Right lung (tissue), 5 donors: Measurements from ENCODE around the gene ETV5. TPM values are rescaled to one million over a fixed set of nuclear protein-coding genes. Genes with fewer than 3 reads are reported as not detected.
A peak's percentile ranks its signal among the peaks of the same experiment; 100 is the strongest.
"Not testable (repeated sequence)": the region's sequence is repeated elsewhere in the genome, so short reads cannot be mapped to it uniquely, and the experiment has no call there.

Experiments used
- DNase-seq, 2 donors: peaks; one replicate each; pipeline ENCODE4 v3.0.0-alpha.2; 2013
- polyA plus RNA-seq, 5 donors: library from polyadenylated mRNA; unstranded; fragments of 120-200 nt; gene quantifications; one replicate each; pipeline versions ENCODE4 v1.2.1 to v1.2.3, GENCODE V29; 2013; ENCODE audit warnings: inconsistent platforms in 1 of 5, low replicate concordance in 1 of 5; ENCODE audit not compliant: insufficient read length in 5 of 5, insufficient read depth in 1 of 5

Gene ETV5
- polyA plus RNA-seq, 5 donors, result 205 to 296 (median 271) TPM

GRCh38 chr3:186025993-186026392 is 82.9 kb downstream of the ETV5 start:
- not testable (repeated sequence) for DNase-seq

DNA sequence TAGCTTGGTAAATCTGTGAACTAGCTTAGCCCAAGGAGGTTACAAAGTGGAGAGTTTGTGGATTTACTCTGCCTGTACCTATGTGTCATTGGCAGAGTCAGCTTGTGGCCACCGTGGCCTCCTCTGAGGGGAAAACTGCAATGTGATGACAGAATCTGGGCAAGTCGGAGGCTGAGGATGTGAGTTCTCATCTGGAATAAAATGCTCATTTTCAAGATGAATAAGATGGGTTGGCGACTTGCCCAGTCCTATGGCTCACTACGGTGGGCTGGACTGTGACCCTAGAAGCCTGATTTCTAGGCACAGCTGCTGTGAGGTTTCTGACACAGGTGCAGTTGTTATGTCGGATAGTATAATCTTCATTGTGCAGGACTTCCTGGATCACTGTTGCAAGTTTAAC is 83.7 kb downstream of the ETV5 start:
- DNase-seq, result no peak

GRCh38 chr3:186024210-186024609 is 84.7 kb downstream of the ETV5 start:
- peak; percentile 31 to 34 for DNase-seq

DNA sequence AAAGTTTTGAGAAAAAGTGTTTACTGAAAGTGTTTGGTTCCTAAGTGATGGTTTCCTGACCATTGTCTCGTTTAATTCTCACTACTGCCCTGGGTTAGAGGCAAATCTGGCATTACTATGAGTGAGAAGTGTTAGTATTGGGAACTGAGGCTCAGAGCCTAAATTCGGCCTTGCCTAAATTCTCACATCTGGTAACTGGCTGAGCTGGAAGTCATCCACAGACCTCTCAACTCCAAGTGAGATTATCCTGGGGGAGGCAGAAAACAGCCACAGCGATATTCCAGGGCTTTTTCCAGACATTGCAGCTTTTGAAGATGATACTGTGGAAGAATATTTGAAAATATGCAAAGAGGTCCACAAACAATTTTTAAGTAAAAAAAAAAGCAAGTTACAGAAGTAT is 86.0 kb downstream of the ETV5 start:
- no peak for DNase-seq

- DNase-seq, result no peak
Observed at GRCh38 chr3:186021673-186022362, 87.1 kb downstream of the ETV5 start.

DNA sequence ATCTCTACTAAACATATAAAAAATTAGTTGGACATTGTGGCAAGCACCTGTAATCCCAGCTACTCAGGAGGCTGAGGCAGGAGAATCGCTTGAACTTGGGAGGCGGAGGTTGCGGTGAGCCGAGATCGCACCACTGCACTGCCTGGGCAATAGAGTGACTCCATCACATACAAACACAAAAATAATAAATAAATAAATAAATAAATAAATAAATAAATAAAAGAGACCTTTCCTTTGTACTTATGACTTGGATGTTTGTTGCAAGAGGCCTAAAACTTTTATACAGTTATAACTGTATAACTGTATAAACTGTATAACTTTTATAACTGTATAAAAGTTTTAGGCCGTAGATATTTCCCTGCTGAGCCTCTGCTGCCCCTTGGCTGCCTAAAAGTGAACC is 87.6 kb downstream of the ETV5 start:
- DNase-seq, result not testable (repeated sequence)

- DNase-seq, result not testable (repeated sequence)
Observed at GRCh38 chr3:186019288-186019687, 89.6 kb downstream of the ETV5 start.

- DNase-seq, result no peak
Observed at GRCh38 chr3:186014866-186015265, 94.0 kb downstream of the ETV5 start.

GRCh38 chr3:186013312-186013711 is 95.6 kb downstream of the ETV5 start:
- no peak for DNase-seq

- DNase-seq, result no peak
Observed at GRCh38 chr3:186012137-186012536, 96.8 kb downstream of the ETV5 start.

- DNase-seq, result no peak
Observed at GRCh38 chr3:186004671-186005070, 104.2 kb downstream of the ETV5 start.

DNA sequence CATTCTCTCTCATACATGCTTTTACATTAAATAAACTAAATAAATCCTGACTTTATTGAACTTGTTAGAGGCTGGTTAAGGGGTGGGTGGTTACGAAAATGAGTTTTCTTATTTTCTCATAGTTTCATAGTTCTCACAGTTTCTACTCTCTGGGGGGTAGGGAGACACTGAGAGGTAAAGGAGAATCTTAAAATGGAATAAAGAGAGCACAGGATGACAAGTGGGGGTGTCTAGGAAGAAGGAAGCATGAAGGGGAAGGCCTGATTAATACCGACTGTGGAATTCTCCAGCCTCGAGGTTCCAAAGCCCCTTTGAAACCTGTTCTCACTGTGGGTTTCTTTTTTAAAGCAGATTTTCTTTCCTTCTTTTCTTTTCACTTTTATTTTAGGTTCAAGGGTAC is 104.7 kb downstream of the ETV5 start:
- DNase-seq, result no peak

DNA sequence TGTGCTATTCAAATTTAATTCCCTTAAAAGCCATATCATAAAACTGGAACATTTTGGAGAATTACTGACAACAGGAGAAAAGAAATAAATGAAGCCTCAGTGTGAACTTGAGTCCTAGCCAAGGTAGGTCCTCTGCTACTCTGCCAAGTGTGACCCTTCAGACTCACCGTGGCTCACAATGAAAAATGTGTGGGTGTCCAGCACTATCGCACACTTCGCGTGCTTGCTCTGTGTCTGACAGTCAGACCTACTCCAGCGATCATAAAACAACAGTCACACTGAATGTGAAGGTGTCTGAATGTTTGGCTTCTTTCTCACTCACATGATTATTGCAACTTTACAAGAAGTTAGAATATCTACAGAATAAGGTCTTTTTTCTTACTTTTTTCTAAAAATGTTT is 105.3 kb downstream of the ETV5 start:
- no peak for DNase-seq

- no peak for DNase-seq
Observed at GRCh38 chr3:186002884-186003472, 105.9 kb downstream of the ETV5 start.

DNA sequence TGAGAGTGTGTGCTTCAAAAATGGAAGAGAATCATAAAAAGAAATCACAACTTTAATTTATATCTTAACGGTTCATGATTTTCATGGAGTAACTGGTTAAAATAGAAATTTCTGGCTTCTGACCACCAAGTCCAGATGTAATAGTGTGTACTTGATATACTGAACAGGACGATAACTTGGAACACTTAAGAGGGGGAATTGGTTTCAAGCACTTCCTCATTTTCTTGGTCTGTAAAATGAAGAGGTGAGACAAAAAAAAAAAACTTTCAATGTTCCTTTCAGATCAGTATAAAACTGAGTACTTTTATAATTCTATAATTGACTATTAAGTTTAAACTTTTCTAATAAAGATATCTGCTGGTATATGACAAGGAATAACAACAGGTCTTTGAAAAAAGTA is 107.0 kb downstream of the ETV5 start:
- DNase-seq, result no peak

DNA sequence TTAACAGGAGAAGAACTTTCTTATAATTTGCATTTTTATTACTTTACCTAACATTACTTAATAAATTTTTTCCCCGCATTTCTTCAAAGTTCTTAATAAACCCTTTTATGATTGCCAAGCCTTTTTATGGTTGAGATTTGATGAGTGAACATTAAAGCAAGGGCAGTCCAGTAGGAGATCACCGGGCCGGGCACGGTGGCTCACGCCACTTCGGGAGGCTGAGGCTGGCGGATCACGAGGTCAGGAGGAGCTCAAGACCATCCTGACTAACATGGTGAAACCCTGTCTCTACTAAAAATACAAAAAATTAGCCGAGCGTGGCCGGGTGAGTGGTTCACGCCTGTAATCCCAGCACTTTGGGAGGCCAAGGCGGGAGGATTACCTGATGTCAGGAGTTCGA is 109.7 kb downstream of the ETV5 start:
- no peak for DNase-seq

DNA sequence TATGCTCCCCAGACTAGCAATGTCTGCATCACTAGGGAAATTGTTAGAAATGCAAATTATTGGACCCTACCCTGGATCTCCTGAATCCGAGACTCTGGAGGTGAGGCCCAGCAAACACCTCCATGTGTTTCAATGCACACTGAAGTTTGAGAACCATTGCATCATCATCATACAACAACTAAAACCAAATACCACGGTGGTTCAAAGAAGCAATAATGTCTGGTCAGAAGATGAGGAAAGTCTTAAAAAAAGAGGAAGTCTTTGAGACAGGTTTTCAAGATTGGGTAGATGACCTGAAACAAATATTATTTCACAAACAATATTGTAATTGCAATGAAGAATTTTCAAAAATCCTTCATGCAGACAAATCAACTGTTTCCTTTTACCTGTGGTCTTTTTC is 110.8 kb downstream of the ETV5 start:
- DNase-seq, result no peak

GRCh38 chr3:185997130-185997529 is 111.8 kb downstream of the ETV5 start:
- DNase-seq, result no peak

Other genes with a start within 250 kb of the ETV5 start
- gene TRA2B, start 171.1 kb downstream of the ETV5 start, polyA plus RNA-seq, result 100 to 1,000 TPM; 249 to 313 (median 294) TPM